Measurements from ENCODE around the gene FUCA2.

FUCA2 gene

GRCh38 chr6:143538374-143538773 is 26.9 kb upstream of the FUCA2 start (continued):
- TF ChIP-seq TSHZ2 (CRISPR knock-in tag; IDR thresholded peaks at IDR 0.05) = no peak
- TF ChIP-seq ZFP3 (CRISPR knock-in tag; IDR thresholded peaks at IDR 0.05) = no peak
- no peak for TF ChIP-seq ARNTL (CRISPR knock-in tag; IDR thresholded peaks at IDR 0.05; ENCODE audit: borderline replicate concordance, low read depth)
- no peak for TF ChIP-seq ESRRG (CRISPR knock-in tag; IDR thresholded peaks at IDR 0.05)

- no peak for TF ChIP-seq PPARA (CRISPR knock-in tag; IDR thresholded peaks at IDR 0.05; ENCODE audit: borderline replicate concordance)
- no peak for TF ChIP-seq RARB (CRISPR knock-in tag; IDR thresholded peaks at IDR 0.05)
- TF ChIP-seq ZFP3 (CRISPR knock-in tag; IDR thresholded peaks at IDR 0.05) = no peak
- TF ChIP-seq TSHZ2 (CRISPR knock-in tag; IDR thresholded peaks at IDR 0.05) = no peak
- TF ChIP-seq ZFP30 (CRISPR knock-in tag; IDR thresholded peaks at IDR 0.05) = no peak
- no peak for TF ChIP-seq POU6F1 (CRISPR knock-in tag; IDR thresholded peaks at IDR 0.05; ENCODE audit: borderline replicate concordance, low read depth)
- no peak for TF ChIP-seq CSDC2 (CRISPR knock-in tag; IDR thresholded peaks at IDR 0.05)
- no peak for TF ChIP-seq TOX (CRISPR knock-in tag; IDR thresholded peaks at IDR 0.05; ENCODE audit: borderline replicate concordance)
- TF ChIP-seq ZNF70 (CRISPR knock-in tag; IDR thresholded peaks at IDR 0.05) = no peak
- no peak for TF ChIP-seq TCF4 (CRISPR knock-in tag; IDR thresholded peaks at IDR 0.05; ENCODE audit: borderline replicate concordance)
- no peak for TF ChIP-seq ZNF565 (CRISPR knock-in tag; conservative IDR thresholded peaks at IDR 0.05; ENCODE audit: low read depth)
- TF ChIP-seq SNAI2 (CRISPR knock-in tag; IDR thresholded peaks at IDR 0.05) = no peak
- ATAC-seq = peak; percentile 84
Measured at GRCh38 chr6:143536866-143537691, 25.6 kb upstream of the FUCA2 start.

GRCh38 chr6:143536461-143536865 is 24.9 kb upstream of the FUCA2 start:
- ATAC-seq = peak; percentile 78
- TF ChIP-seq ZNF8 (CRISPR knock-in tag; IDR thresholded peaks at IDR 0.05) (no peak), TSHZ2 (CRISPR knock-in tag; IDR thresholded peaks at IDR 0.05) (no peak), ARNTL (CRISPR knock-in tag; IDR thresholded peaks at IDR 0.05; ENCODE audit: borderline replicate concordance, low read depth) (no peak), CSRNP3 (CRISPR knock-in tag; IDR thresholded peaks at IDR 0.05) (no peak), ZFP3 (CRISPR knock-in tag; IDR thresholded peaks at IDR 0.05) (no peak), ZFP30 (CRISPR knock-in tag; IDR thresholded peaks at IDR 0.05) (no peak), CSDC2 (CRISPR knock-in tag; IDR thresholded peaks at IDR 0.05) (no peak), ZNF565 (CRISPR knock-in tag; conservative IDR thresholded peaks at IDR 0.05; ENCODE audit: low read depth) (no peak), ZNF70 (CRISPR knock-in tag; IDR thresholded peaks at IDR 0.05) (no peak), POU6F1 (CRISPR knock-in tag; IDR thresholded peaks at IDR 0.05; ENCODE audit: borderline replicate concordance, low read depth) (no peak), TCF4 (CRISPR knock-in tag; IDR thresholded peaks at IDR 0.05; ENCODE audit: borderline replicate concordance) (no peak), PATZ1 (CRISPR knock-in tag; IDR thresholded peaks at IDR 0.05; ENCODE audit: borderline replicate concordance) (no peak), ISL1 (CRISPR knock-in tag; IDR thresholded peaks at IDR 0.05) (no peak)

Data from SK-N-SH treated with all-trans-retinoic acid at 6 μM for 48 hours (cell line).